ENCODE data around the gene ABCB1. TPM values are rescaled to one million over a fixed set of nuclear protein-coding genes. Genes with fewer than 3 reads are reported as not detected.

The ABCB1 gene
- total RNA-seq (2014; rRNA removed; shearing (Covaris generic)) = 11.8 and 18.9 TPM in 2 replicates

GRCh38 chr7:87600130-87601124, at the start of gene ABCB1:
ABCB1 (minus strand) TSS chr7:87600884; CDS start chr7:87600184, 700 bp downstream.
- DNase-seq (ENCODE audit: low read depth) = peak; percentile 81

- no peak for DNase-seq (ENCODE audit: low read depth)
Measured at GRCh38 chr7:87648316-87648715, 47.6 kb upstream of the ABCB1 start.

- no peak for DNase-seq (ENCODE audit: low read depth)
Measured at GRCh38 chr7:87645446-87645845, 44.8 kb upstream of the ABCB1 start.

GRCh38 chr7:87635921-87636320, 35.2 kb upstream of the ABCB1 start:
- no peak for DNase-seq (ENCODE audit: low read depth)

- DNase-seq (ENCODE audit: low read depth) = peak; percentile 27
Measured at GRCh38 chr7:87628780-87629569, 28.3 kb upstream of the ABCB1 start.

GRCh38 chr7:87627634-87627994, 26.9 kb upstream of the ABCB1 start:
- DNase-seq (ENCODE audit: low read depth) = peak; percentile 8

GRCh38 chr7:87625101-87625500, 24.4 kb upstream of the ABCB1 start:
- no peak for DNase-seq (ENCODE audit: low read depth)

- no peak for DNase-seq (ENCODE audit: low read depth)
Measured at GRCh38 chr7:87624628-87625027, 23.9 kb upstream of the ABCB1 start.

- no peak for DNase-seq (ENCODE audit: low read depth)
Measured at GRCh38 chr7:87615197-87615596, 14.5 kb upstream of the ABCB1 start.

GRCh38 chr7:87609916-87610315, 9.2 kb upstream of the ABCB1 start:
- DNase-seq (ENCODE audit: low read depth) = no peak

GRCh38 chr7:87608431-87608830, 7.7 kb upstream of the ABCB1 start:
- no peak for DNase-seq (ENCODE audit: low read depth)

GRCh38 chr7:87604264-87604663, 3.6 kb upstream of the ABCB1 start:
- DNase-seq (ENCODE audit: low read depth) = no peak

GRCh38 chr7:87599336-87599735, 1.3 kb downstream of the ABCB1 start:
- peak; percentile 47 for DNase-seq (ENCODE audit: low read depth)

GRCh38 chr7:87598234-87599009, 2.3 kb downstream of the ABCB1 start:
- no peak for DNase-seq (ENCODE audit: low read depth)

- no peak for DNase-seq (ENCODE audit: low read depth)
Measured at GRCh38 chr7:87596696-87597095, 4.0 kb downstream of the ABCB1 start.

GRCh38 chr7:87596136-87596535, 4.5 kb downstream of the ABCB1 start:
- no peak for DNase-seq (ENCODE audit: low read depth)

- no peak for DNase-seq (ENCODE audit: low read depth)
Measured at GRCh38 chr7:87592300-87592699, 8.4 kb downstream of the ABCB1 start.

- DNase-seq (ENCODE audit: low read depth) = no peak
Measured at GRCh38 chr7:87591211-87591610, 9.5 kb downstream of the ABCB1 start.

GRCh38 chr7:87590578-87590977, 10.1 kb downstream of the ABCB1 start:
- no peak for DNase-seq (ENCODE audit: low read depth)

- DNase-seq (ENCODE audit: low read depth) = no peak
Measured at GRCh38 chr7:87589631-87590030, 11.1 kb downstream of the ABCB1 start.

- DNase-seq (ENCODE audit: low read depth) = no peak
Measured at GRCh38 chr7:87581723-87582122, 19.0 kb downstream of the ABCB1 start.

- no peak for DNase-seq (ENCODE audit: low read depth)
Measured at GRCh38 chr7:87580636-87581035, 20.0 kb downstream of the ABCB1 start.

Data from Daoy (cell line).